Prostate gland (tissue), 2 donors: ENCODE results near the gene ZNF189. TPM values are rescaled to one million over a fixed set of nuclear protein-coding genes. Genes with fewer than 3 reads are reported as not detected.

Source experiments
- DNase-seq: peaks from one replicate; pipeline ENCODE4 v3.0.0-alpha.2; 2019; ENCODE audit warnings: low spot score
- H3K27ac ChIP-seq, 2 donors: fragments of 200-600 bp; sonication (generic); 2 replicates each; pipeline ENCODE4 v1.5.1; 2017 to 2019
- H3K27me3 ChIP-seq: fragments of 200-600 bp; sonication (generic); replicated peaks from 2 replicates; pipeline ENCODE4 v1.5.1; 2019; ENCODE audit not compliant: insufficient read depth
- H3K36me3 ChIP-seq, 2 donors: fragments of 200-600 bp; sonication (generic); 1 replicate in 1 of 2; 2 replicates in 1 of 2; pipeline versions ENCODE4 v1.5.1 to v1.8.1; 2017 to 2019
- H3K4me1 ChIP-seq: fragments of 200-600 bp; sonication (generic); replicated peaks from 2 replicates; pipeline ENCODE4 v1.5.1; 2019
- H3K4me3 ChIP-seq, 2 donors: fragments of 200-600 bp; sonication (generic); 2 replicates each; pipeline ENCODE4 v1.5.1; 2017 to 2019
- H3K9me3 ChIP-seq: fragments of 200-600 bp; sonication (generic); 2 replicates; pipeline ENCODE4 v1.5.1; 2017
- CTCF ChIP-seq, 4 experiments: fragments of 200-600 bp in 2 of 4; fragments of 450-650 bp in 2 of 4; sonication (generic) in 2 of 4; IDR thresholded peaks; 1 replicate in 3 of 4; 2 replicates in 1 of 4; pipeline ENCODE4 v1.5.1; 2016 to 2019; ENCODE audit warnings: antibody characterized with exemption in 4 of 4, mild to moderate bottlenecking in 2 of 4, moderate library complexity in 2 of 4
- POLR2A ChIP-seq: fragments of 450-650 bp; IDR thresholded peaks from one replicate; pipeline ENCODE4 v1.6.1; 2016; ENCODE audit warnings: antibody characterized with exemption, mild to moderate bottlenecking
- POLR2AphosphoS5 ChIP-seq: sonication (generic); formaldehyde crosslinking; IDR thresholded peaks from one replicate; pipeline ENCODE4 v1.6.1; 2017; ENCODE audit warnings: antibody characterized with exemption
- WGBS: methylation state at CpG from one replicate; pipeline ENCODE4 v1.1.5; 2018; 5-methylcytosine and 5-hydroxymethylcytosine counted together
- intact Hi-C: fragments of 100-400 bp; cut with DNase I; formaldehyde crosslinking; loops from one replicate; pipeline ENCODE4 v1.14.2; 2022
- total RNA-seq, 2 donors: library from RNA; depleted of rRNA; stranded (reverse); fragments of >200 nt; gene quantifications; one replicate each; pipeline ENCODE4 v1.1.0, GENCODE V29; 2016

ZNF189 gene
- total RNA-seq, 2 donors from 2014 or later: 20.9 to 31.4 TPM

GRCh38 chr9:101451498-101451897, 52.8 kb downstream of the ZNF189 start:
- no peaks in the 10 kb centered on the region for H3K36me3 ChIP-seq
- TF ChIP-seq POLR2AphosphoS5 (no peak), POLR2A (no peak), CTCF (IDR thresholded peaks at IDR 0.05) (no peak)
- 79% methylated on average over 4 of the region's 4 CpGs for WGBS
- no peak overlapping the region for H3K4me3 ChIP-seq
- no peak overlapping the region for H3K27ac ChIP-seq
- H3K4me1 ChIP-seq: no peaks in the 10 kb centered on the region
- intact Hi-C loops: no loop called here
- DNase-seq: no peak
- no peaks in the 10 kb centered on the region for H3K27me3 ChIP-seq
- H3K9me3 ChIP-seq: no peaks in the 10 kb centered on the region

GRCh38 chr9:101453776-101454570, 55.3 kb downstream of the ZNF189 start:
- WGBS: 76% methylated on average over 4 of the region's 4 CpGs
- Histone ChIP-seq H3K36me3 (no peaks in the 10 kb centered on the region), H3K4me1 (no peaks in the 10 kb centered on the region), H3K27me3 (no peaks in the 10 kb centered on the region), H3K9me3 (no peaks in the 10 kb centered on the region), H3K4me3 (no peak overlapping the region), H3K27ac (no peak overlapping the region)
- DNase-seq: no peak
- intact Hi-C loops: no loop called here
- no peak for TF ChIP-seq CTCF (IDR thresholded peaks at IDR 0.05)
- TF ChIP-seq POLR2AphosphoS5: no peak
- TF ChIP-seq POLR2A: no peak

- no peak for DNase-seq
Observed at GRCh38 chr9:101455656-101456240, 57.1 kb downstream of the ZNF189 start.

GRCh38 chr9:101457003-101457402, 58.4 kb downstream of the ZNF189 start:
- TF ChIP-seq POLR2AphosphoS5: no peak
- TF ChIP-seq CTCF (IDR thresholded peaks at IDR 0.05): no peak
- no peak for TF ChIP-seq POLR2A
- Histone ChIP-seq H3K27me3 (no peaks in the 10 kb centered on the region), H3K4me1 (no peaks in the 10 kb centered on the region), H3K27ac (no peak overlapping the region), H3K36me3 (no peaks in the 10 kb centered on the region), H3K4me3 (no peak overlapping the region), H3K9me3 (no peaks in the 10 kb centered on the region)
- intact Hi-C loops: loop anchor here (5.0 kb wide), 1 partner anchor 75 kb away; the partner anchor contains the start of gene RNF20
- WGBS: 24% methylated on average over 3 of the region's 3 CpGs
- DNase-seq: no peak

More at GRCh38 chr9:101455656-101456240, 57.1 kb downstream of the ZNF189 start:
- Histone ChIP-seq H3K27me3 (no peaks in the 10 kb centered on the region), H3K4me1 (no peaks in the 10 kb centered on the region), H3K36me3 (no peaks in the 10 kb centered on the region), H3K4me3 (no peak overlapping the region), H3K27ac (no peak overlapping the region), H3K9me3 (no peaks in the 10 kb centered on the region)
- intact Hi-C loops: loop anchor here (5.0 kb wide), 1 partner anchor 77 kb away; the partner anchor contains the start of gene RNF20
- 90% methylated on average over 2 of the region's 2 CpGs for WGBS
- TF ChIP-seq POLR2AphosphoS5 (no peak), CTCF (IDR thresholded peaks at IDR 0.05) (no peak), POLR2A (no peak)
